Measurements from ENCODE around the gene FMN2.
A peak's percentile ranks its signal among the peaks of the same experiment; 100 is the strongest.
"Not testable (repeated sequence)": the region's sequence is repeated elsewhere in the genome, so short reads cannot be mapped to it uniquely, and the experiment has no call there.

Gene FMN2

DNA sequence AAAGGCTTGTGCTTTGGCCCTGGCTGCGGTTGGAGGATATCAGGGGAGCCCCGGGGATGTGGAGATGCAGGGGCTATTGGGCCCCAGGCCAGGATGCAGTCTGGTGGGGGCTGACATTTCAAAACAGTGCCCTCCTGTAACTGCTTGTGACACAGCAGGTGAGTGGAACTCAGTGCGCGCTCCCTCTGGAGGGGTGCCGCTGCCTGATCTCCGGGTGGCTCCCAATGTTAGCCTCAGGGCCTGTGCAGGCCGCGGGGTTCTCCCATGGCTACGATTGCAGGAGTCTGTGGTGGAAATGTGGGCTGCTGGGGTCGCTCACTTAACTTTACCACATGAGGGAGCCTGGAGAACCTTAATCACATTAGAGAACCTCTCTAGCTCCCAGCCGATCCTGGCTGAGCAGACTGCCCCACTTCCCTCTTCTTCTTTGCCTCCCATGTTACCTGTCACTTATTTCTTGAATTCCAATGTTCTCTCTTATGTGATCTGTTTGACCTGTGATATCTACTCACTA lies 163.2 kb downstream of the FMN2 start:
- DNase-seq (ENCODE audit: low read depth, low spot score) = no peak

DNA sequence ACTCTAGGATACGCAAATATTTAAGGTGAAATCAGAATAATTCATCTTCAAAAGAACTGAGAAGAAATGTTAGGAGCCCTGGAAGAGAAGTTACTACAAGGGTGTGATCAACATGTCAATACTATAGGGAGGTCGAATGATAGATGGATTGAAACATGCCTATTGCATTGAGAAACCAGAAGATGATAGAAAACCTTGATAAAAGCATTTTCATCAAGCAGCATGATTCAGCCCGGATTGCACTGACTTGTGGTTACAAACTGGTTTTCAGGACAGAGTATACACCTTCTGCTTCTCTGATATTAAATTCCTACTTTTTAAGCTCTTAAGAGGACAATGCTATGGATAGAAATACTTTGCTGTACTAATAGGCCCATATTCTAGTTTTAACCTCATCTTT lies 164.2 kb downstream of the FMN2 start:
- no peak for DNase-seq (ENCODE audit: low read depth, low spot score)

DNA sequence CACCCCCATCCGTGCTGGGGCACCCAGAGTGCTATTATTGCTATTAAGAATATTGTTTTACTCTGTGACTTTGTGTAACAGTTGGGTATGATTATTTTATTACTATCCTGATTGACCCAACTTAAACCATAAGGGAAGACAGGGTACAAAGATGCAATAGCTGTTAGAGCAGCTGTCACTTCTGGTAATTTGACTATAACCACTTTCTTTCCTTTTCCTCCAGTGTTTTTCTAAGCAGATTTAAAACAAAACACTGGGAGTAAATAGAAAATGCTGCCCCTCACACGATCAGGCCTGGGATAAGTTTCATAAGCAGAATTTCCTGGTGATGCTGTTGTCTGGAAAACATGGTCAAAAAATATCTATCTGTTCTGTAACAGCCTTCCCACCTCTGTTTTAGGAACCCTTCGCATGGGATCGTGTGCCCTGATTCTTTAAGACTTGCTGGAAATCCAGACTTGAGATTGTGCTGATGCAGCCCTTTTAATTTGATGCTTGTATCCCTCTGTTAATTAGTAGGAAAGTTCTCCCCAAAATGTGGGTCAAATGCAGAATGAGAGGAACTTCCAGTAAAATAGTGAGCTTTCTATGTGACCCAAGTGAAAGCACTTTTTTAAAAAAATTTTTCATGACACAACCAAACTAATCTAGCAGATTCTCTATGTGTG lies 165.3 kb downstream of the FMN2 start:
- DNase-seq (ENCODE audit: low read depth, low spot score) = no peak

DNA sequence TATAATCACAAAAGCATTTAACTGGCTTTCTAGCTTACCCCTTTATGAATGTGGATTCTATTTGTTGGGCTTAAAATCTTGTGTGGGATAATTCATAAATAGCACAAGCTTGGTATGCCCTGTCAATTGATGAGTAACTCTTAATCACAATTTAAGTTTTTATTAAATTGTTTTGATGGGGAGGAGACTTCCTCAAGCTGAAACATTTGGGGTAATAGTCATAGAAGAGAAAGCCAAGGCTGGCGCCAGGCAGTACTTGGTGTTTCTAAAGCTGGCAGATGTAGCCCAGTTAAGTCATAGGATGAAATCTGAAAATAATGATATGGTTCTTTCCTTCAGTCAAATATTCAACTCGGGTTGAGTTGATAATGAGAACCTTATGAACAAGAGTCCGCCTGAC lies 167.2 kb downstream of the FMN2 start:
- DNase-seq (ENCODE audit: low read depth, low spot score) = peak; percentile 51

DNA sequence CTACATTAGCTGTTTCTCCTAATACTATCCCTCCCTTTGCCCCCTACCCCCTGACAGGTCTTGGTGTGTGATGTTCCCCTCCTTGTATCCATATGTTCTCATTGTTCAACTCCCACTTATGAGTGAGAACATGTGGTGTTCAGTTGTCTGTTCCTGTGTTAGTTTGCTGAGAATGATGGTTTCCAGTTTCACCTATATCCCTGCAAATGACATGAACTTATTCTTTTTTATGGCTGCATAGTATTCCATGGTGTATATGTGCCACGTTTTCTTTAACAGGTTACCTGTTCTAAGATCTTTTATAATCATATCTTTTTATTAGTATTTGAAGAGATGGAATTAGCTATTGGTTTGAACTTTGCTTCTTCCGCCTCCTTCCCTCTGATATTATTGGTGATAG lies 172.8 kb downstream of the FMN2 start:
- DNase-seq (ENCODE audit: low read depth, low spot score) = not testable (repeated sequence)

DNA sequence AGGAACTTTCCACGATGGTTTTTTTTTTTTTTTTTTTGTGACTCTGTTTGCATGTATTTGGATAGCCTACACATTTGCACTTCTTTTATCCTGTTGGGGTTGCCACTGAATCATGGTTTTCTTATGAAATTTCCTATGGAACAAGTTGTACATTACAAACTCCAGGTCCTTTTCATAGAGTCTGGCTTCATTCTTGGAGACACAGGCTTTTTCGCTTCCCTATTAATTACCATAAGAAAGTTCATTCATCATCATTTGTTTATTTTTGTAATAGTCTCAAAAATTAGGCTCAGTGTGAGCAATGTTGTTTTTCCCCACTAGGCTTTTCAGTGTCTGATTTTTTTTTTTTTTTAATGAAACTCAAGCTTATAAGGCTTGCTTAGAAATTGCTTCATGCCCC lies 179.4 kb downstream of the FMN2 start:
- no peak for DNase-seq (ENCODE audit: low read depth, low spot score)

DNA sequence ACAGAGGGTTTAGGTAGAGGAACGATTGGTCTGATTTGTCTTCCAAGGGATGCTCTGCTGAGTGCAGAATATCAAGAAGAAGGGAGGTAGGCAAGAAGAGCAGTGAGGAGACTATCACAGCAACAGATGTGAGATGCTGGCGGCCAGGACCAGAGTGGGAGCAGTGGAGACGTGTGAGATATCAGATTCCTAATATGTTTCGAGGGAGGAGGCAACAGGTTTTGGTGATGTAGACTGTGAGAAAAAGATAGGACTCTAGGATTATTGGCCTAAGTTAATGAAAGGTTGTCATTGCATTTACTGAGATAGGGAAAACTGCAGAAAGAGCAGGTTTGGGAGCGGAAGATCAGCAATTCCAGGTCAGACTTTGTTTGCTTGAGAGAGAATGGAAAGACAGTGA lies 182.9 kb downstream of the FMN2 start:
- no peak for DNase-seq (ENCODE audit: low read depth, low spot score)

DNA sequence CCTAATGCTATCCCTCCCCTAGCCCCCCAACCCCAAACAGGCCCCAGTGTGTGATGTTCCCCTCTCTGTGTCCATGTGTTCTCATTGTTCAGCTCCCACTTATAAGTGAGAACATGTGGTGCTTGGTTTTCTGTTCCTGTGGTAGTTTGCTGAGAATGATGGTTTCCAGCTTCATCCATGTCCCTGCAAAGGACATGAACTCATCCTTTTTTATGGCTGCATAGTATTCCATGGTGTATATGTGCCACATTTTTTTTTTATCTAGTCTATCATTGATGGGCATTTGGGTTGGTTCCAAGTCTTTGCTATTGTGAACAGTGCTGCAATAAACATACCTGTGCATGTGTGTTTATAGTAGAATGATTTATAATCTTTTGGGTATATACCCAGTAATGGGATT lies 183.5 kb downstream of the FMN2 start:
- not testable (repeated sequence) for DNase-seq (ENCODE audit: low read depth, low spot score)

DNA sequence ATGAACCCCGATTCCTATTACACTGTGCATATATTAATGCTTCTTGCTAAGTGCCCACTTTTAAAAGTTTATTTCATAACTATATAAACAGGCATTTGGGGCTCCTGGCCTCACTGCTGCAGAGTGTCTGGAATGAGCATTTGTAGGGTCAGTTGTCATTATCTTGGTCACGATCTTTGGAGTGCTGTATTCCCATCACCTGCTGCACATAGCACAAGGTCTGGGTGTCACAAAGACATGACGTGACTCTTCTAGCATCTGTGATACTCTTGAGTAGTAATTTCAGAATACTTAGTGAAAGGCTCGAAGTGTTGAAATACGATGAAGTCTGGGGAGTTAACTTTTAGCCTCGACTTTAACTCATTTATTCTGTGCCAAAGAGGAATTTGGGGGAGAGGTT lies 186.4 kb downstream of the FMN2 start:
- no peak for DNase-seq (ENCODE audit: low read depth, low spot score)

DNA sequence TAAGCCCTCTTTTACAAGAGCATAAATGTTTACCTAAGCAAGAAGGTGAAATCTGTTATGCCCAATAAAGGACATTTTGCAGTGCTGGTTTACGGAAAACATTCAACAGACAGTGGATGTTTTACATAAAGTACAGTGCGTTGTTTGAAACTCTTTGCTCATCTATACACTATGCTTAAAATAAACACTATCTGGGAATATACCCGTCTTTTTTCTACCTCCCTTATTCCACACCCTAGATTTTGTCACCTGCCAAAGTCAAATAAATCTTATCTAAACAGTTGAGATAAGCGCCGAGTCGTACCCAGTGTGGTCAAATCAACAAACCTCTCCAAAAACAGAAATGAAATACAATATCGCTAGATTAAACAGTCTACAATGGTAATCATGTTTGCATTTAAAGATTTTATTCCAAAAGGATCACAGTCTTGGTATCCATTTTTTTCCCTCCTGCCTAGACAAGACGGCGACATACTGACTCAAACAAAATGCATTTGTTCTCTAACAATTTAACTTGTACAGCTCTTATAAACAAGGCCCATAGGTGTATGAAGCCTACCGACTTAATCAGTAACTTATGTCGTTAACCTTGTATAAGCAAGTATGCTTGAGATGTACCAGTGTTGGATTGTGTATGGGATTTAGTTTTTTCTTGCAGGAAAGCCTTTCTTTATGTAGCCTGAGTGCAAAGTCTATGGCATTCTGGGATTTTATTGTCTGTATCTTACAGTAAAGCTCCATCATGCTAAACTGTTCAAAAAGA lies 189.1 kb downstream of the FMN2 start:
- DNase-seq (ENCODE audit: low read depth, low spot score) = no peak

DNA sequence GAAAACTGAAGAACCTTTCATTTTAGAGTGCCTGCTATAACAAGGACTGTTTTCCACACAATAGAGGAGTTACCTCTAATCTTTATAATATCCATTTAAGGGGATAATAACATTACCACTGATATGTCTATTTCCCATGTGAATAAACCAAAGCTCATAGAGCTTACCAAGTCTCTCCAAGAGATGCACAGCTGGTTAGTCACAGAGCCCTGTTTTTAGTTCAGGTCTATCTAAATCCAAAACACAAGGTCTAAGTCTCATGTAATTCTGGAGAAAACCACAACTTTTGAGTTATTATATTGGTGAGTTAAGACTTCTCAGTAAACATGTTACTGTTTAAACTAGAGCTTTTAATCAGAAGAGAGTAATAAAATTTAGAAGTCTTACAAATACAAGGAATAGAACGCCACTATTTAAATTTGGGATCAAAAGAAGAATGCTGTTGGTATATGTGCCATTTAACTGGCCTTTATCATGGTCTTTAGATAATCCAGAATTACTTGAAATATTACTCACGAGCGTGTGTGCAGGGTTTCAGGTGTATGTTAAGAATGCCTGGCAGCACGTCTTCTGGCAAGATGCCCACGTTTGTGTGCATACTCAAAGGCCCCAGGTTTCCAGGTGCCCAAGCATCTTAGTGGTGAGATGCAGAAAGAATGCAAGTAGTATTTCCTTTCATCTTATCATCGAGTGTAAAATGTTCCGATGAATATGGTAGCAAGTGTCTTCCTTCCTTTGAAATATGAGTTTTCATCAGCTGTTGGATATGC lies 190.6 kb downstream of the FMN2 start:
- DNase-seq (ENCODE audit: low read depth, low spot score) = no peak

DNA sequence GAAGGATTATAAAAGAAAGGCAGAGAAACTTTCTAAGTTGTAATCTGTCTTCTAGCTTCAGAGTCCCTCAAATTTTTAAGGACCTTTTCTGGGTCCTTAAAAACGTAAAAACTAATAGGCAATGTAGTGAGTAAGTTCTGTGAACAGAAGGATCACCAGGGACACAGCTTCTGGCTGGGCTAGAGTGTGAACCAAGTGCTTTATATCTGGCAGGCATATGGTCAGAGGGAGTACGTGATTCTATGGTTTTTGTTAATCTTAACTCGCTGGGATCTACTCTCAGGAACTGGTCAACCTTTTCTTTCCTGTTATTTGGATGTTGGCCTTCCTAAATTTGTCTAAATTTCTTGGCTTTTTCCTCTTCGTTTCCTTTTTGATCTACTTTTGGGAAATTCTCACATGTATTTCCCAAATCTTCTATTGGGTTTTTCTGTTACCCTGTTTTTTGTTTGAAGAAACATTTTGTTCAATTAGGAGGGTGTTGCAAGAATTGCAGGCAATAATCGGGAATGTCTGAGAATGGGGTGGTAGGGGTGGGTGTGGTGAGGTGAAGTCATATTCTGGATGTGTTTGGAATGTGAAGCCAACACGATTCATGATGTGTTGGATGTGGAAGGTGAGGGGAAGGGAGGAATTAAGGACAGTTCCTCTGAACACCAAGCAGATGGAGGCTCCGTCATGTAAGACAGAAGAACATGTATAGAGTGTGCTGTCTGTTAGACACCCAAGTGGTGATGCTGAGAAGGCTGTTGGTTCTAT lies 193.2 kb downstream of the FMN2 start:
- no peak for DNase-seq (ENCODE audit: low read depth, low spot score)

DNA sequence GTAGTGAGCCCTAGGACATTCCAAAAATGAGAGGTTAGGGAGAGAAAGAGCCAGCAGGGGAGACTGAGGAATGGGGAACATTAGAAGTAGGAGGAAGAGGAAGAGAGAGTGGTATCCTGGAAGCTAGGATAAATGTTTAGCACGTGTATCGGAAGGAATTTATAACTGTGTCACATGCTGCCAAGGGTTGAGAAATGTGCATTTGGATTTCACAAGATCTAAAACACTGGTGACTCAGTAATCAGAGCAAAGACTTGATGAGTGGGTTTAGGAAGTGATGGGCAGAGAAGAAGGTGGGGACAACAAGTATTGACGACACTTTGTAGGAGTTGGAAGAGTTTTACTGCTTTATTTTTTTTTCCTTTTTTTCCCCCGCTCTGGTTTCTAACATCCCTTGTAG lies 193.9 kb downstream of the FMN2 start:
- no peak for DNase-seq (ENCODE audit: low read depth, low spot score)

DNA sequence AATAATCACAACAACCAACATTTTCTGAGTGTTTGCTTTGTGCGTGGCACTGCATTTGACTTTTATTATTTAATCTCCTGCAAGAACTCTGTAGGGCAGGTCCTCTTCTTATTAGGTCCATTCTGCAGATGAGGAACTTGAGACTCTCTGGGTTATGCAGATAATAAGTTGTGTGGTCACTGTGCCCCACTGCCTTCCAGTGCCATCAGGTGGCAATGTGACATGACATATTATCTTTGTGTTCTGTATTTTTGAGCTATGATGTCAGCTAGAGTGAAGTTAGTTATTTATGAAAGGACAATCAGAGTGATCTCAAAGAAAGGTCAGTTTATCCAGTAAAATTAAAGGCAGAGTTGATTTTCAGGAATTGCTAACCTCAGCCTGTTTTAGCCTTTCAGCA lies 196.0 kb downstream of the FMN2 start:
- DNase-seq (ENCODE audit: low read depth, low spot score) = no peak

DNA sequence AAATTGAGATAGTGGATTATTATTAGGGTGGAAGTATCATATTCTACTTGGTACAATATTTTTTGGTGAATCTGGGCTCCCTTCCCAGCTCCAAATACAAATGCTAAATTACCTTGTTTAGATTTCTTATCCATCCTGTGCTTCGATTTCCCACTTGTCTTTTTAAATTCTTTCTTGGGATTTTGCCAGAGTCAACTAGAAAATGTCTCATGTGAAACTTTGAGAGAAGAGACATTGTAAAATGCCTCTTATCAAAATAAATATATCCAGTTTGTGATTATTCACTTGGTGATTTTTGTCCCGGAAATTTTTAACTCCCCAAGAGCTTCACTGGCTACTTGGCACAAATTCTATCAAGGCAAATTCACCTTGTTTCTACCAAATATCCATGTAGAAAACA lies 202.0 kb downstream of the FMN2 start:
- DNase-seq (ENCODE audit: low read depth, low spot score) = peak; percentile 4

DNA sequence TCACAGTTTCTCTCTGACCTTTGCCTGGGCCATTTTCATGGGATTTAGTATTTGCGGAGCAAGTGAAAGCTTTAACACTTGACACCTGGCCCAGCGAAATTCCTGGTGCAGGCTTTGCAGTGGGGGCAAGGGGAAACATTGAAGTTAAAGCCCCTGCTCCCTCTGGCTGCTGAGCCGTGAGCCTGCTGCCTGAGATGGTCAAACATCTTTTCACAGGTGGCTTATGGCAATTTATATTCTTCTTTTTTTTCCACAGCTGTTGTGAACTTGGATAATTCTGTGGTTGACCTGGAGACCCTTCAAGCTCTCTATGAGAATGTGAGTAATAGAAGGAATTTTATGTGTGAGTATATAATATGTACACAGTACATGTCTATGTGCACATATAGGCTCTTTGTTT lies 202.9 kb downstream of the FMN2 start:
- no peak for DNase-seq (ENCODE audit: low read depth, low spot score)

DNA sequence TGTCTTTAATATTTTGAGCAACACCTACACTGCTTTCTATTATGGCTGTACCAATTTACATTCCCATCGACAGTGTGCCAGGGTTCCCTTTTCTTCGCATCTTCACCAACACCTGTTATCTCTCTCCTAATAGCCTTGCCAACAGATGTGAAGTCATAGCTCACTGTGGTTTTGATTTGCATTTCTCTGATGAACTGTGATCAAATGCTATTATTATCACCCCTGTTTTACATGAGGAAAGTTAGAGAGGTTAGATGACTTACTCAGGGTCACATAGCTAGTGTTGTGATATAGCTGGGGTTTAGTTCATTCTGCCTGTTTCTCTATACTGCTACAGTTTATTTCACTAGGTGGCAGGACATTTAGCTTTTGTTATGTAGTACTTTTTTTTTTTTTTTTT lies 204.1 kb downstream of the FMN2 start:
- no peak for DNase-seq (ENCODE audit: low read depth, low spot score)

DNA sequence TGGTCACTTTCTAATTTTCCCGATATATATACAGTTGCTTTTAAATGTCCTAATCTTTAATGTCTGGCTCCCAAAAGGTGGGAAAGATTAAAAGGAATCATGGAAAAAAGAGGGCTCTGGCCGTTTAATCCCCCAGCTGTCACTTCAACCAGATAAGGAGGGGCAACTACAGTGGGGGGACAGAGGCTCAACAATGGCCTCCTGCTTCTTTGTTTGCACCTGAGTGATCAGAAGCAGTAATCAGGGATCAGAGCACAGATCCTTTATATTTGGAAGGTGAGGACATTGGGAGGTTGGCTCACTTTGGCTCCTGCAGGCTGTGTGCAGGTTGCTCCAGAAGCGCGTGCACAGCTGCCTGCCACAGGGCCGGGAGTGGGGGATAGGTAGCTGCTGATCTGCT lies 212.8 kb downstream of the FMN2 start:
- DNase-seq (ENCODE audit: low read depth, low spot score) = no peak

DNA sequence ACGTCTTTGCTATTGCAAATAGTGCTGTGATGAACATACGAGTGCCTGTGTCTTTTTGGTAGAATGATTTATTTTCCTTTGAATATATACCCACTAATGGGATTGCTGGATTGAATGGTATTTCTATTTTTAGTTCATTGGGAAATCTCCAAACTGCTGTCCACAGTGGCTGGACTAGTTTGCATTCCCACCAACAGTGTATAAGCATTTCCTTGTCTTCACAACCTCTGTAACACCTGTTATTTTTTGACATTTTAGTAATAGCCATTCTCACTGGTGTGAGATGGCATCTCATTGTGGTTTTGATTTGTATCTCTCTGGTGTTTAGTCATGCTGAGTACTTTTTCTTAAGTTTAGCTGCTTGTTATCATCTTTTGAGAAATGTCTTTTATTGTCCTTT lies 215.0 kb downstream of the FMN2 start:
- DNase-seq (ENCODE audit: low read depth, low spot score) = peak; percentile 39

DNA sequence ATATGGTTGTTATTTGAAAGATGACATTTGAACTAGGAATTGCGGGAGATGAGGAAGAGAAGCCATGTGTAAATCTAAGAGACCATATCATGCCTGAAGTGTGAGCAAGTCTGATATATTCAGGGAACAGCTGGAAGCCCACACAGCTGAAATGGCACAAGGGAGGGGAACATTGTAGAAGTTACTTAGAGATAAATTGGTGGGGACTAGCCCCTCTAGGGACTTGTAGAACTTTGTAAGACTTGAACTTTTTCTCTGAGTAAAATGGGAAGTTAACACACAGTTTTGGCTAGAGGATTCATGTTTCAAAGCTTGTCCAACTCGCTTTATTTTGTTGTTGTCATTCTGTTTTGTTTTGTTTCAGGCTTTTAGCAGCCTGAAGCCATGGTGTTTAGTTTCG lies 216.4 kb downstream of the FMN2 start:
- DNase-seq (ENCODE audit: low read depth, low spot score) = no peak

DNA sequence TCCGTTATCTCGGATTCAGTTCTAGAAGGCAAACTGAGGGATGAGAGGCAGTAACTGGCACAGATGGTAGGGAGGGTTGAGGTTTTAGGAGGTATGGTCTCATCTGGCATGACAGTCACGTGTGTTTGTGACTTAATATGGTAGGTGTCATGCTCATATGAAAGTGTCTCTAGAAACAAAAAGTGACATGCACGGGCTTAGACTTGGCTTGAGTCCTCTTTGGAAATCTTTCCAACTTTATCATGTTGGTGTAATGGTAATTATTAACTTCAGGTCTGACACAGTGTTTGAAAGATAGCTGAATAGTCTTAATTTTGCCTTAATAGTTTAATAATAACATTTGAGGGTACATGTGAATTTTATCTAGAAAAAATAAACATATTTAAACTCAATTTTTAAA lies 218.1 kb downstream of the FMN2 start:
- no peak for DNase-seq (ENCODE audit: low read depth, low spot score)

Data from astrocyte of the hippocampus (primary cell).